HepG2 (cell line): ENCODE results near the gene NYAP2. TPM values are rescaled to one million over a fixed set of nuclear protein-coding genes. Genes with fewer than 3 reads are reported as not detected.

Source experiments
- ATAC-seq: fragments of 200-7000 bp; cut with Tn5 transposase; 3 replicates; pipeline ENCODE4 v1.9.1; 2020; ENCODE audit warnings: mild to moderate bottlenecking, moderate library complexity
- BruUV-seq: library from RNA; stranded (reverse); fragments of 400-500 nt; replicated peaks from 2 replicates; lab custom pipeline; 2021; lab: Mats Ljungman, UMichigan
- CTCF ChIA-PET: fragments of 300-600 bp; formaldehyde crosslinking; extraction: SDS; loops from one replicate; lab custom pipeline; 2021; ENCODE audit warnings: low total read pairs, inconsistent platforms, low intra/inter-chr PET ratio; lab: Yijun Ruan, JAX
- POLR2A ChIA-PET: fragments of 350-600 bp; sonication (Branson Sonifier 250); formaldehyde crosslinking; loops from one replicate; lab custom pipeline; 2020; ENCODE audit warnings: antibody characterized with exemption, inconsistent platforms; lab: Yijun Ruan, JAX
- DNase-seq: peaks from one replicate; pipeline ENCODE4 v3.0.0-alpha.2; 2015; ENCODE audit warnings: low spot score
- FAIRE-seq: peaks from 3 replicates; lab custom pipeline; 2011; peaks lifted over from hg19 to GRCh38; lab: Jason Lieb, UNC
- H2AFZ ChIP-seq: one replicate; pipeline ENCODE4 v1.6.1; 2011; ENCODE audit warnings: low read length, inconsistent platforms
- H3K27ac ChIP-seq: fragments of 300-600 bp; 3 replicates; pipeline ENCODE4 v1.8.0; 2011; ENCODE audit warnings: mixed run types, mild to moderate bottlenecking, mixed read lengths, low read length, inconsistent platforms; ENCODE audit not compliant: insufficient read depth; ENCODE audit errors: extremely low read length
- H3K27me3 ChIP-seq, 2 experiments: fragments of 200-600 bp in 1 of 2; 2 replicates in 1 of 2; 3 replicates in 1 of 2; pipeline versions ENCODE4 v1.6.0 to v1.8.0; 2011; ENCODE audit warnings: low read length in 2 of 2, mild to moderate bottlenecking in 2 of 2, moderate library complexity in 2 of 2, inconsistent platforms in 1 of 2; ENCODE audit not compliant: insufficient read depth in 2 of 2, control insufficient read depth in 1 of 2
- H3K36me3 ChIP-seq, 2 experiments: fragments of 200-600 bp in 1 of 2; replicated peaks in 1 of 2; 2 replicates in 1 of 2; 3 replicates in 1 of 2; pipeline versions ENCODE4 v1.5.1 to v1.8.0; 2011; ENCODE audit warnings: low read length in 2 of 2, inconsistent platforms in 1 of 2; ENCODE audit not compliant: insufficient read depth in 2 of 2, control insufficient read depth in 1 of 2
- H3K4me1 ChIP-seq: 2 replicates; pipeline ENCODE4 v1.5.1; 2012; ENCODE audit warnings: low read length, inconsistent platforms; ENCODE audit not compliant: insufficient read depth
- H3K4me2 ChIP-seq: 2 replicates; pipeline ENCODE4 v1.6.0; 2011; ENCODE audit warnings: low read depth, low read length, inconsistent platforms
- H3K4me3 ChIP-seq, 3 experiments: fragments of 200-600 bp in 1 of 3; sonication (generic), shearing (Covaris generic) in 1 of 3; replicated peaks in 1 of 3; 2 replicates each; pipeline ENCODE4 v1.5.1; 2011 to 2016; ENCODE audit warnings: low read length in 3 of 3, inconsistent platforms in 2 of 3, low read depth in 2 of 3, mild to moderate bottlenecking in 2 of 3, control low read depth in 1 of 3, mixed read lengths in 1 of 3; ENCODE audit not compliant: insufficient read depth in 1 of 3
- H3K79me2 ChIP-seq: one replicate; pipeline ENCODE4 v1.6.1; 2011; ENCODE audit warnings: low read length, inconsistent platforms; ENCODE audit not compliant: insufficient read depth
- H3K9ac ChIP-seq: 2 replicates; pipeline ENCODE4 v1.6.0; 2011; ENCODE audit warnings: mild to moderate bottlenecking, low read depth, low read length, inconsistent platforms; ENCODE audit not compliant: insufficient read depth
- H3K9me3 ChIP-seq: 2 replicates; pipeline ENCODE4 v1.5.1; 2012; ENCODE audit warnings: mild to moderate bottlenecking, low read length
- H4K20me1 ChIP-seq: 2 replicates; pipeline ENCODE4 v1.6.0; 2011; ENCODE audit warnings: inconsistent platforms, mild to moderate bottlenecking, low read length, moderate library complexity; ENCODE audit not compliant: insufficient read depth
- DR1 ChIP-seq: sonication (generic); formaldehyde crosslinking; IDR thresholded peaks from 2 replicates; pipeline ENCODE4 v1.8.0; 2021; ENCODE audit warnings: mild to moderate bottlenecking, missing genetic modification reagents, inconsistent platforms
- HES4 ChIP-seq: sonication (generic); formaldehyde crosslinking; IDR thresholded peaks from 2 replicates; pipeline ENCODE4 v1.9.0; 2021; ENCODE audit warnings: mild to moderate bottlenecking, missing genetic modification reagents, borderline replicate concordance
- HOXA3 ChIP-seq: sonication (generic); formaldehyde crosslinking; IDR thresholded peaks from 2 replicates; pipeline ENCODE4 v1.5.0; 2020; ENCODE audit warnings: missing genetic modification reagents
- MYPOP ChIP-seq: sonication (generic); formaldehyde crosslinking; IDR thresholded peaks from 2 replicates; pipeline ENCODE4 v1.8.1; 2023; ENCODE audit warnings: mild to moderate bottlenecking, moderate library complexity, missing genetic modification reagents
- SCMH1 ChIP-seq: sonication (generic); formaldehyde crosslinking; IDR thresholded peaks from 2 replicates; pipeline ENCODE4 v1.9.0; 2021; ENCODE audit warnings: missing genetic modification reagents, mild to moderate bottlenecking, borderline replicate concordance
- SUZ12 ChIP-seq: fragments of 150-350 bp; IDR thresholded peaks from 2 replicates; pipeline ENCODE4 v1.6.1; 2014; ENCODE audit warnings: low read depth, low read length
- ZMAT3 ChIP-seq: sonication (generic); formaldehyde crosslinking; conservative IDR thresholded peaks from 2 replicates; pipeline ENCODE4 v1.7.0; 2021; ENCODE audit warnings: missing genetic modification reagents
- ZNF343 ChIP-seq: sonication (generic); formaldehyde crosslinking; IDR thresholded peaks from 2 replicates; pipeline ENCODE4 v1.4.0; 2020; ENCODE audit warnings: mild to moderate bottlenecking, missing genetic modification reagents
- ZNF687 ChIP-seq: sonication (generic); formaldehyde crosslinking; IDR thresholded peaks from 2 replicates; pipeline ENCODE4 v1.5.1; 2020; ENCODE audit warnings: mild to moderate bottlenecking, missing genetic modification reagents, moderate library complexity
- ZNF879 ChIP-seq: sonication (generic); formaldehyde crosslinking; IDR thresholded peaks from 2 replicates; pipeline ENCODE4 v1.8.1; 2023; ENCODE audit warnings: missing genetic modification reagents
- ZXDC ChIP-seq: sonication (generic); formaldehyde crosslinking; IDR thresholded peaks from 2 replicates; pipeline ENCODE4 v1.5.0; 2020; ENCODE audit warnings: mild to moderate bottlenecking, missing genetic modification reagents
- in situ Hi-C: cut with HindIII; loops from 2 replicates; pipeline ENCODE4 v1.10.0; 2017; ENCODE audit warnings: low pct_unique_long_range_greater_than_20kb; ENCODE audit not compliant: extremely low pct_ligation_motif_present
- intact Hi-C: fragments of 100-400 bp; cut with micrococcal nuclease; formaldehyde crosslinking; loops from one replicate; pipeline ENCODE4 v1.10.0; 2022; ENCODE audit not compliant: unreplicated experiment
- polyA plus RNA-seq, 8 experiments: library from polyadenylated mRNA; depleted of rRNA in 3 of 8; stranded (reverse) in 7 of 8; unstranded in 1 of 8; fragments of >200 nt; fragmentation: Illumina TruSeq in 4 of 8; extraction: Trizol in 4 of 8; gene quantifications; 2 replicates each; pipeline versions ENCODE4 v1.2.1 to v1.2.3, GENCODE V29; 2011 to 2016; ENCODE audit warnings: low read depth in 4 of 8, missing spikeins in 1 of 8, mixed read lengths in 1 of 8; ENCODE audit not compliant: insufficient read depth in 1 of 8
- total RNA-seq, 5 experiments: library from RNA; depleted of rRNA; stranded (reverse); fragments of >200 nt; fragmentation: Illumina TruSeq; extraction: Trizol; gene quantifications; 2 replicates each; pipeline ENCODE4 v1.2.3, GENCODE V29; 2016; ENCODE audit warnings: low read depth in 1 of 5
- TF ChIP-seq, protein P1 (sequence below): sonication (generic); formaldehyde crosslinking; IDR thresholded peaks from 2 replicates; pipeline ENCODE4 v1.5.1; 2020; ENCODE audit warnings: mild to moderate bottlenecking, moderate library complexity, missing genetic modification reagents
- TF ChIP-seq, protein P2 (sequence below): sonication (generic); formaldehyde crosslinking; IDR thresholded peaks from 2 replicates; pipeline ENCODE4 v1.5.0; 2020; ENCODE audit warnings: missing genetic modification reagents
- TF ChIP-seq, protein P3 (sequence below): sonication (generic); formaldehyde crosslinking; IDR thresholded peaks from 2 replicates; pipeline ENCODE4 v1.4.0; 2020; ENCODE audit warnings: missing genetic modification reagents, low read depth, mild to moderate bottlenecking, borderline replicate concordance

The NYAP2 gene
- total and polyA plus RNA-seq, 2 of the 13 experiments (the other 11 are each of a cell fraction or from before 2014, with no cell fraction given) = not detected

DNA sequence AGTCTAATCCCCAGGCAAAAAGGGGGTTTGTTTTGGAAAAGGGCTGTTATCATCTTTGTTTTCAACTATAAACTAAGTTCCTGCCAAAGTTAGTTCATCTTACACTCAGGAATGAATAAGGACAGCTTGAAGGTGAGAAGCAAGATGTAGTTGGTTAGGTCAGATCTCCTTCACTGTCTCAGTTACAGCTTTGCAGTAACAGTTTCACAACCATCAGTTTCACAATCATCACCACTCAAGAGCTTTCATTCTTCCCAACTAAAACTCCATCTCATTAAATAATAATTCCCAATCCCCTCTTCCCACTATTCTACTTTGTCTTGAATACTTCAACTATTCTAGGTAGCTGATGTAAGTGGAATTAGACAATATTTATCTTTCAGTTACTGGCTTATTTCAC, 200.9 kb downstream of the NYAP2 start:
- in situ Hi-C loops = no loop called here
- POLR2A ChIA-PET = no interaction called here
- FAIRE-seq = no peak
- TF ChIP-seq DR1 (no peak), ZXDC (CRISPR knock-in tag) (no peak), ZMAT3 (CRISPR knock-in tag) (no peak), MYPOP (CRISPR knock-in tag) (no peak), SUZ12 (no peak), HOXA3 (CRISPR knock-in tag) (no peak), SCMH1 (CRISPR knock-in tag) (no peak), ZNF879 (no peak), HES4 (CRISPR knock-in tag) (no peak), ZNF687 (CRISPR knock-in tag) (no peak), ZNF343 (no peak)
- TF ChIP-seq, protein P1, sequence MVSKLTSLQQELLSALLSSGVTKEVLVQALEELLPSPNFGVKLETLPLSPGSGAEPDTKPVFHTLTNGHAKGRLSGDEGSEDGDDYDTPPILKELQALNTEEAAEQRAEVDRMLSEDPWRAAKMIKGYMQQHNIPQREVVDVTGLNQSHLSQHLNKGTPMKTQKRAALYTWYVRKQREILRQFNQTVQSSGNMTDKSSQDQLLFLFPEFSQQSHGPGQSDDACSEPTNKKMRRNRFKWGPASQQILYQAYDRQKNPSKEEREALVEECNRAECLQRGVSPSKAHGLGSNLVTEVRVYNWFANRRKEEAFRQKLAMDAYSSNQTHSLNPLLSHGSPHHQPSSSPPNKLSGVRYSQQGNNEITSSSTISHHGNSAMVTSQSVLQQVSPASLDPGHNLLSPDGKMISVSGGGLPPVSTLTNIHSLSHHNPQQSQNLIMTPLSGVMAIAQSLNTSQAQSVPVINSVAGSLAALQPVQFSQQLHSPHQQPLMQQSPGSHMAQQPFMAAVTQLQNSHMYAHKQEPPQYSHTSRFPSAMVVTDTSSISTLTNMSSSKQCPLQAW = no peak
- TF ChIP-seq, protein P2, sequence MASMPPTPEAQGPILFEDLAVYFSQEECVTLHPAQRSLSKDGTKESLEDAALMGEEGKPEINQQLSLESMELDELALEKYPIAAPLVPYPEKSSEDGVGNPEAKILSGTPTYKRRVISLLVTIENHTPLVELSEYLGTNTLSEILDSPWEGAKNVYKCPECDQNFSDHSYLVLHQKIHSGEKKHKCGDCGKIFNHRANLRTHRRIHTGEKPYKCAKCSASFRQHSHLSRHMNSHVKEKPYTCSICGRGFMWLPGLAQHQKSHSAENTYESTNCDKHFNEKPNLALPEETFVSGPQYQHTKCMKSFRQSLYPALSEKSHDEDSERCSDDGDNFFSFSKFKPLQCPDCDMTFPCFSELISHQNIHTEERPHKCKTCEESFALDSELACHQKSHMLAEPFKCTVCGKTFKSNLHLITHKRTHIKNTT = no peak
- TF ChIP-seq, protein P3, sequence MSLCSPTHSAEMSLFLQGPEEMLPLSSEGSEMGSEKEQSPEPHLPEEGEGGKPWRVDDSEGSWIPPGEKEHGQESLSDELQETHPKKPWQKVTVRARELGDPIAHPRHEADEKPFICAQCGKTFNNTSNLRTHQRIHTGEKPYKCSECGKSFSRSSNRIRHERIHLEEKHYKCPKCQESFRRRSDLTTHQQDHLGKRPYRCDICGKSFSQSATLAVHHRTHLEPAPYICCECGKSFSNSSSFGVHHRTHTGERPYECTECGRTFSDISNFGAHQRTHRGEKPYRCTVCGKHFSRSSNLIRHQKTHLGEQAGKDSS (CRISPR knock-in tag) = no peak

More for the DNA sequence above, 200.9 kb downstream of the NYAP2 start:
- Histone ChIP-seq H3K27me3 (no peaks in the 10 kb centered on the region), H3K9me3 (no peaks in the 10 kb centered on the region), H4K20me1 (no peaks in the 10 kb centered on the region), H2AFZ (no peak overlapping the region), H3K79me2 (no peaks in the 10 kb centered on the region), H3K4me3 (no peak overlapping the region), H3K36me3 (no peaks in the 10 kb centered on the region), H3K4me1 (no peaks in the 10 kb centered on the region), H3K9ac (no peak overlapping the region), H3K27ac (no peak overlapping the region), H3K4me2 (no peak overlapping the region)
- BruUV-seq = no TSS peak
- ATAC-seq (no peak), DNase-seq (no peak)
- intact Hi-C loops = no loop called here
- CTCF ChIA-PET = no interaction called here
